Transverse colon (tissue), 4 donors: ENCODE results near the gene ZBED1. TPM values are rescaled to one million over a fixed set of nuclear protein-coding genes. Genes with fewer than 3 reads are reported as not detected.
A peak's percentile ranks its signal among the peaks of the same experiment; 100 is the strongest.
"Not testable (repeated sequence)": the region's sequence is repeated elsewhere in the genome, so short reads cannot be mapped to it uniquely, and the experiment has no call there.

Experiments used
- DNase-seq: peaks from one replicate; pipeline ENCODE4 v3.0.0-alpha.2; 2019
- H3K27ac ChIP-seq, 4 donors: fragments of 200-600 bp; sonication (generic); 2 replicates each; pipeline ENCODE4 v1.5.1; 2016 to 2018; ENCODE audit warnings: inconsistent platforms in 4 of 4
- H3K27me3 ChIP-seq: fragments of 200-600 bp; sonication (generic); 2 replicates; pipeline ENCODE4 v1.5.1; 2017; ENCODE audit warnings: inconsistent platforms
- H3K36me3 ChIP-seq, 4 donors: fragments of 200-600 bp; sonication (generic); 2 replicates each; pipeline ENCODE4 v1.5.1; 2017 to 2019; ENCODE audit warnings: inconsistent platforms in 4 of 4
- H3K4me1 ChIP-seq, 4 donors: fragments of 200-600 bp; sonication (generic); 2 replicates each; pipeline ENCODE4 v1.5.1; 2017 to 2020; ENCODE audit warnings: inconsistent platforms in 4 of 4
- H3K4me3 ChIP-seq, 4 donors: fragments of 200-600 bp; sonication (generic); 1 replicate in 1 of 4; 2 replicates in 3 of 4; pipeline versions ENCODE4 v1.5.1 to v1.6.1; 2017 to 2019; ENCODE audit warnings: inconsistent platforms in 4 of 4
- H3K9me3 ChIP-seq, 2 donors: fragments of 200-600 bp; sonication (generic); 2 replicates each; pipeline ENCODE4 v1.5.1; 2017 to 2019; ENCODE audit warnings: inconsistent platforms in 2 of 2
- CTCF ChIP-seq, 5 experiments: fragments of 200-600 bp in 3 of 5; fragments of 450-650 bp in 2 of 5; sonication (generic) in 3 of 5; IDR thresholded peaks; 1 replicate in 2 of 5; 2 replicates in 3 of 5; pipeline ENCODE4 v1.5.1; 2016 to 2017; ENCODE audit warnings: antibody characterized with exemption in 5 of 5, inconsistent platforms in 3 of 5, mild to moderate bottlenecking in 2 of 5, moderate library complexity in 1 of 5
- EP300 ChIP-seq: sonication (generic); formaldehyde crosslinking; IDR thresholded peaks from one replicate; pipeline ENCODE4 v1.6.1; 2017; ENCODE audit warnings: antibody characterized with exemption, low read depth
- POLR2A ChIP-seq: fragments of 450-650 bp; IDR thresholded peaks from one replicate; pipeline ENCODE4 v1.6.1; 2016; ENCODE audit warnings: antibody characterized with exemption, mild to moderate bottlenecking, moderate library complexity
- POLR2AphosphoS5 ChIP-seq, 3 donors: sonication (generic); formaldehyde crosslinking; IDR thresholded peaks; one replicate each; pipeline ENCODE4 v1.6.1; 2016; ENCODE audit warnings: antibody characterized with exemption in 3 of 3
- WGBS, 2 donors: methylation state at CpG; one replicate each; pipeline ENCODE4 v1.1.5; 2018; ENCODE audit warnings: low coverage in 1 of 2; 5-methylcytosine and 5-hydroxymethylcytosine counted together
- in situ Hi-C, 4 donors: fragments of 200-750 bp; cut with MboI; loops; one replicate each; pipeline versions ENCODE4 v1.15.0 to v1.15.1; 2017; ENCODE audit warnings: low sequenced_read_pairs in 3 of 4, low pct_ligation_motif_present in 1 of 4, low pct_unique_long_range_greater_than_20kb in 1 of 4
- intact Hi-C: fragments of 100-400 bp; cut with DNase I; formaldehyde crosslinking; loops from one replicate; pipeline ENCODE4 v1.15.1; 2023; ENCODE audit warnings: low total_unique reads
- total RNA-seq, 4 donors: library from RNA; depleted of rRNA; stranded (reverse); fragments of >200 nt; gene quantifications; one replicate each; pipeline ENCODE4 v1.1.0, GENCODE V29; 2016

Gene ZBED1
- total RNA-seq, 4 donors from 2014 or later, result 44.0 to 94.3 (median 67.1) TPM

GRCh38 chrX:2484256-2484655 is 16.5 kb downstream of the ZBED1 start:
- intact Hi-C loops (no loop called here), in situ Hi-C loops (no loop called here)
- DNase-seq, result no peak
- no peaks in the 10 kb centered on the region for H3K9me3 ChIP-seq
- H3K4me1 ChIP-seq, result peaks cover 0 to 22% (median 1%) of the 10 kb centered on the region in 4 donors
- no peaks in the 10 kb centered on the region for H3K27me3 ChIP-seq
- TF ChIP-seq CTCF (IDR thresholded peaks at IDR 0.05), result no peak
- TF ChIP-seq POLR2AphosphoS5 (IDR thresholded peaks at IDR 0.05), result no peak
- TF ChIP-seq EP300, result no peak
- TF ChIP-seq POLR2A, result no peak
- peaks cover 0 to 32% (median 15%) of the 10 kb centered on the region in 4 donors for H3K36me3 ChIP-seq
- H3K4me3 ChIP-seq, result peak overlapping the region in 1 of 4 donors; percentile 23
- 72% methylated on average over 12 of the region's 12 CpGs; no CpG with 5 or more reads in 1 of the 2 donors for WGBS, 2 donors
- peak overlapping the region; percentile 57 to 74 (median 66) for H3K27ac ChIP-seq

- intact Hi-C loops, result no loop called here
- DNase-seq, result no peak
- Histone ChIP-seq H3K36me3 (peaks cover 0 to 24% (median 11%) of the 10 kb centered on the region in 4 donors), H3K4me1 (peaks cover 0 to 22% (median 1%) of the 10 kb centered on the region in 4 donors), H3K27me3 (no peaks in the 10 kb centered on the region), H3K4me3 (no peak overlapping the region), H3K27ac (peak overlapping the region in 2 of 4 donors; percentile 57 to 66), H3K9me3 (no peaks in the 10 kb centered on the region)
- WGBS, 2 donors, result 80 to 82% methylated on average over 3 to 16 of the region's 16 CpGs
- in situ Hi-C loops, result no loop called here
- no peak for TF ChIP-seq POLR2A
- TF ChIP-seq CTCF (IDR thresholded peaks at IDR 0.05), result no peak
- TF ChIP-seq POLR2AphosphoS5 (IDR thresholded peaks at IDR 0.05), result no peak
- no peak for TF ChIP-seq EP300
These were observed 17.2 kb downstream of the ZBED1 start for GRCh38 chrX:2483398-2484060.

GRCh38 chrX:2481597-2481996 is 19.2 kb downstream of the ZBED1 start:
- WGBS, 2 donors, result 80 to 86% methylated on average over 1 to 11 of the region's 12 CpGs
- in situ Hi-C loops, H3K27ac ChIP-seq, H3K36me3 ChIP-seq, H3K4me3 ChIP-seq, H3K9me3 ChIP-seq, DNase-seq, intact Hi-C loops, H3K27me3 ChIP-seq: not testable (repeated sequence)
- peaks cover 0 to 27% (median 1%) of the 10 kb centered on the region in 4 donors for H3K4me1 ChIP-seq

GRCh38 chrX:2479982-2480381 is 20.8 kb downstream of the ZBED1 start:
- intact Hi-C loops, H3K9me3 ChIP-seq, in situ Hi-C loops, H3K27me3 ChIP-seq, DNase-seq, H3K36me3 ChIP-seq, H3K27ac ChIP-seq, H3K4me3 ChIP-seq: not testable (repeated sequence)
- H3K4me1 ChIP-seq, result peaks cover 0 to 15% (median 1%) of the 10 kb centered on the region in 4 donors
- 86 to 92% methylated on average over 3 to 5 of the region's 5 CpGs for WGBS, 2 donors

GRCh38 chrX:2479420-2479780 is 21.4 kb downstream of the ZBED1 start:
- H3K9me3 ChIP-seq, result no peaks in the 10 kb centered on the region
- WGBS, 2 donors, result 96 to 100% methylated on average over 2 to 15 of the region's 15 CpGs
- DNase-seq, result no peak
- H3K27me3 ChIP-seq, result no peaks in the 10 kb centered on the region
- TF ChIP-seq CTCF (IDR thresholded peaks at IDR 0.05) (no peak), EP300 (no peak), POLR2AphosphoS5 (IDR thresholded peaks at IDR 0.05) (no peak)
- H3K4me1 ChIP-seq, result peaks cover 0 to 16% (median 1%) of the 10 kb centered on the region in 4 donors
- in situ Hi-C loops, result no loop called here
- H3K36me3 ChIP-seq, result no peaks in the 10 kb centered on the region
- no peak overlapping the region for H3K4me3 ChIP-seq
- intact Hi-C loops, result no loop called here
- no peak overlapping the region for H3K27ac ChIP-seq
